T47D (cell line): ENCODE measurements around the gene GDAP1L1.
"Not testable (repeated sequence)": the region's sequence is repeated elsewhere in the genome, so short reads cannot be mapped to it uniquely, and the experiment has no call there.

ENCODE experiments used
- DNase-seq, 2 experiments: peaks; one replicate each; pipeline versions ENCODE4 v3.0.0 to v3.0.0-alpha.2; 2011 to 2012; ENCODE audit warnings: low read depth in 1 of 2, low spot score in 1 of 2
- JUND ChIP-seq: IDR thresholded peaks from 2 replicates; pipeline ENCODE4 v1.6.1; 2012; ENCODE audit warnings: low read depth
- in situ Hi-C: cut with HindIII; loops from 2 replicates; pipeline ENCODE4 v1.10.0; 2016; ENCODE audit warnings: low sequenced_read_pairs, low pct_unique_long_range_greater_than_20kb

The GDAP1L1 gene

GRCh38 chr20:44306927-44307326, 59.8 kb downstream of the GDAP1L1 start:
- no peak for DNase-seq
- in situ Hi-C loops = no loop called here
- no peak for TF ChIP-seq JUND

GRCh38 chr20:44309763-44310663, 62.9 kb downstream of the GDAP1L1 start:
- no peak for TF ChIP-seq JUND
- in situ Hi-C loops = no loop called here
- DNase-seq = no peak

- peak; percentile 98 to 99 for DNase-seq
- in situ Hi-C loops = no loop called here
- TF ChIP-seq JUND = no peak
These were observed 63.8 kb downstream of the GDAP1L1 start, which contains the start of gene FITM2 for GRCh38 chr20:44310664-44311639. FITM2 (minus strand) TSS chr20:44311202; CDS start chr20:44311148, 54 bp downstream.

- in situ Hi-C loops = no loop called here
- no peak for TF ChIP-seq JUND
- no peak for DNase-seq
These were observed 67.8 kb downstream of the GDAP1L1 start for GRCh38 chr20:44314870-44315269.

- in situ Hi-C loops = no loop called here
- DNase-seq = peak in 1 of 2 experiments; percentile 24
- TF ChIP-seq JUND = no peak
These were observed 72.8 kb downstream of the GDAP1L1 start for GRCh38 chr20:44319839-44320422.

- no peak for DNase-seq
- TF ChIP-seq JUND = no peak
- in situ Hi-C loops = no loop called here
These were observed 77.2 kb downstream of the GDAP1L1 start for GRCh38 chr20:44324343-44324742.

GRCh38 chr20:44326391-44327159, 79.5 kb downstream of the GDAP1L1 start:
- no peak for DNase-seq
- no peak for TF ChIP-seq JUND
- in situ Hi-C loops = no loop called here

GRCh38 chr20:44327748-44328147, 80.6 kb downstream of the GDAP1L1 start:
- DNase-seq, in situ Hi-C loops: not testable (repeated sequence)

- DNase-seq = no peak
- no peak for TF ChIP-seq JUND
These were observed 81.3 kb downstream of the GDAP1L1 start for GRCh38 chr20:44328428-44328827.

More at GRCh38 chr20:44328428-44328827, 81.3 kb downstream of the GDAP1L1 start:
- in situ Hi-C loops = no loop called here
